Ishikawa (cell line): ENCODE data around the gene ZNF473.

Experiments used
- CEBPB ChIP-seq: IDR thresholded peaks from 2 replicates; pipeline ENCODE4 v1.6.1; 2012
- CREB1 ChIP-seq: IDR thresholded peaks from 2 replicates; pipeline ENCODE4 v1.6.1; 2012; ENCODE audit warnings: low read depth
- EGR1 ChIP-seq: IDR thresholded peaks from 2 replicates; pipeline ENCODE4 v1.6.1; 2012
- EP300 ChIP-seq: IDR thresholded peaks from 2 replicates; pipeline ENCODE4 v1.6.1; 2012; ENCODE audit warnings: borderline replicate concordance
- FOXM1 ChIP-seq: IDR thresholded peaks from 2 replicates; pipeline ENCODE4 v1.6.1; 2012; ENCODE audit warnings: low read depth, borderline replicate concordance
- NFIC ChIP-seq: IDR thresholded peaks from 2 replicates; pipeline ENCODE4 v1.6.1; 2012
- RAD21 ChIP-seq: IDR thresholded peaks from 2 replicates; pipeline ENCODE4 v1.6.1; 2012; ENCODE audit warnings: low read depth
- TAF1 ChIP-seq: IDR thresholded peaks from 2 replicates; pipeline ENCODE4 v1.6.1; 2012; ENCODE audit warnings: low read depth, mild to moderate bottlenecking
- TCF12 ChIP-seq: IDR thresholded peaks from 2 replicates; pipeline ENCODE4 v1.6.1; 2012; ENCODE audit warnings: low read depth
- TEAD4 ChIP-seq: IDR thresholded peaks from 2 replicates; pipeline ENCODE4 v1.6.1; 2012
- YY1 ChIP-seq: IDR thresholded peaks from 2 replicates; pipeline ENCODE4 v1.6.1; 2012; ENCODE audit warnings: low read depth
- ZBTB7A ChIP-seq: IDR thresholded peaks from 2 replicates; pipeline ENCODE4 v1.6.1; 2012; ENCODE audit warnings: low read depth
- TF ChIP-seq, protein P1 (sequence below): IDR thresholded peaks from 2 replicates; pipeline ENCODE4 v1.6.1; 2012
- TF ChIP-seq, protein P2 (sequence below): IDR thresholded peaks from 2 replicates; pipeline ENCODE4 v1.6.1; 2012
- TF ChIP-seq, protein P3 (sequence below): IDR thresholded peaks from 2 replicates; pipeline ENCODE4 v1.6.1; 2012; ENCODE audit warnings: low read depth, mild to moderate bottlenecking

ZNF473 gene

DNA sequence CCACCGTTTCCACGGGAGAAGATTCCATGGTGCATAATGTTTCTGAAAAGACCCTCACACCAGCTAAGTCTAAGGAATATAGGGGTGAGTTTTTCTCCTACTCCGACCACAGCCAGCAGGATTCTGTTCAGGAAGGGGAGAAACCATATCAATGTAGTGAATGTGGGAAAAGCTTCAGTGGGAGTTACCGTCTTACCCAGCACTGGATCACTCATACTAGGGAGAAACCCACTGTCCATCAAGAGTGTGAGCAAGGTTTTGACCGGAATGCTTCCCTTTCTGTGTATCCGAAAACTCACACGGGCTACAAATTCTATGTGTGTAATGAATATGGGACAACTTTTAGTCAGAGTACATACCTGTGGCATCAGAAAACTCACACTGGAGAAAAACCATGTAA lies 19.1 kb downstream of the ZNF473 start:
- TF ChIP-seq, protein P1, sequence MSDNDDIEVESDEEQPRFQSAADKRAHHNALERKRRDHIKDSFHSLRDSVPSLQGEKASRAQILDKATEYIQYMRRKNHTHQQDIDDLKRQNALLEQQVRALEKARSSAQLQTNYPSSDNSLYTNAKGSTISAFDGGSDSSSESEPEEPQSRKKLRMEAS = no peak
- no peak for TF ChIP-seq CEBPB
- TF ChIP-seq TEAD4 = no peak
- no peak for TF ChIP-seq NFIC
- no peak for TF ChIP-seq TCF12
- no peak for TF ChIP-seq YY1
- TF ChIP-seq ZBTB7A = no peak
- TF ChIP-seq FOXM1 = no peak
- no peak for TF ChIP-seq TAF1
- no peak for TF ChIP-seq RAD21
- TF ChIP-seq, protein P2, sequence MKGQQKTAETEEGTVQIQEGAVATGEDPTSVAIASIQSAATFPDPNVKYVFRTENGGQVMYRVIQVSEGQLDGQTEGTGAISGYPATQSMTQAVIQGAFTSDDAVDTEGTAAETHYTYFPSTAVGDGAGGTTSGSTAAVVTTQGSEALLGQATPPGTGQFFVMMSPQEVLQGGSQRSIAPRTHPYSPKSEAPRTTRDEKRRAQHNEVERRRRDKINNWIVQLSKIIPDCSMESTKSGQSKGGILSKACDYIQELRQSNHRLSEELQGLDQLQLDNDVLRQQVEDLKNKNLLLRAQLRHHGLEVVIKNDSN = no peak
- TF ChIP-seq EGR1 = no peak
- TF ChIP-seq, protein P3, sequence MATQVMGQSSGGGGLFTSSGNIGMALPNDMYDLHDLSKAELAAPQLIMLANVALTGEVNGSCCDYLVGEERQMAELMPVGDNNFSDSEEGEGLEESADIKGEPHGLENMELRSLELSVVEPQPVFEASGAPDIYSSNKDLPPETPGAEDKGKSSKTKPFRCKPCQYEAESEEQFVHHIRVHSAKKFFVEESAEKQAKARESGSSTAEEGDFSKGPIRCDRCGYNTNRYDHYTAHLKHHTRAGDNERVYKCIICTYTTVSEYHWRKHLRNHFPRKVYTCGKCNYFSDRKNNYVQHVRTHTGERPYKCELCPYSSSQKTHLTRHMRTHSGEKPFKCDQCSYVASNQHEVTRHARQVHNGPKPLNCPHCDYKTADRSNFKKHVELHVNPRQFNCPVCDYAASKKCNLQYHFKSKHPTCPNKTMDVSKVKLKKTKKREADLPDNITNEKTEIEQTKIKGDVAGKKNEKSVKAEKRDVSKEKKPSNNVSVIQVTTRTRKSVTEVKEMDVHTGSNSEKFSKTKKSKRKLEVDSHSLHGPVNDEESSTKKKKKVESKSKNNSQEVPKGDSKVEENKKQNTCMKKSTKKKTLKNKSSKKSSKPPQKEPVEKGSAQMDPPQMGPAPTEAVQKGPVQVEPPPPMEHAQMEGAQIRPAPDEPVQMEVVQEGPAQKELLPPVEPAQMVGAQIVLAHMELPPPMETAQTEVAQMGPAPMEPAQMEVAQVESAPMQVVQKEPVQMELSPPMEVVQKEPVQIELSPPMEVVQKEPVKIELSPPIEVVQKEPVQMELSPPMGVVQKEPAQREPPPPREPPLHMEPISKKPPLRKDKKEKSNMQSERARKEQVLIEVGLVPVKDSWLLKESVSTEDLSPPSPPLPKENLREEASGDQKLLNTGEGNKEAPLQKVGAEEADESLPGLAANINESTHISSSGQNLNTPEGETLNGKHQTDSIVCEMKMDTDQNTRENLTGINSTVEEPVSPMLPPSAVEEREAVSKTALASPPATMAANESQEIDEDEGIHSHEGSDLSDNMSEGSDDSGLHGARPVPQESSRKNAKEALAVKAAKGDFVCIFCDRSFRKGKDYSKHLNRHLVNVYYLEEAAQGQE = no peak
- no peak for TF ChIP-seq EP300
- TF ChIP-seq CREB1 = no peak

DNA sequence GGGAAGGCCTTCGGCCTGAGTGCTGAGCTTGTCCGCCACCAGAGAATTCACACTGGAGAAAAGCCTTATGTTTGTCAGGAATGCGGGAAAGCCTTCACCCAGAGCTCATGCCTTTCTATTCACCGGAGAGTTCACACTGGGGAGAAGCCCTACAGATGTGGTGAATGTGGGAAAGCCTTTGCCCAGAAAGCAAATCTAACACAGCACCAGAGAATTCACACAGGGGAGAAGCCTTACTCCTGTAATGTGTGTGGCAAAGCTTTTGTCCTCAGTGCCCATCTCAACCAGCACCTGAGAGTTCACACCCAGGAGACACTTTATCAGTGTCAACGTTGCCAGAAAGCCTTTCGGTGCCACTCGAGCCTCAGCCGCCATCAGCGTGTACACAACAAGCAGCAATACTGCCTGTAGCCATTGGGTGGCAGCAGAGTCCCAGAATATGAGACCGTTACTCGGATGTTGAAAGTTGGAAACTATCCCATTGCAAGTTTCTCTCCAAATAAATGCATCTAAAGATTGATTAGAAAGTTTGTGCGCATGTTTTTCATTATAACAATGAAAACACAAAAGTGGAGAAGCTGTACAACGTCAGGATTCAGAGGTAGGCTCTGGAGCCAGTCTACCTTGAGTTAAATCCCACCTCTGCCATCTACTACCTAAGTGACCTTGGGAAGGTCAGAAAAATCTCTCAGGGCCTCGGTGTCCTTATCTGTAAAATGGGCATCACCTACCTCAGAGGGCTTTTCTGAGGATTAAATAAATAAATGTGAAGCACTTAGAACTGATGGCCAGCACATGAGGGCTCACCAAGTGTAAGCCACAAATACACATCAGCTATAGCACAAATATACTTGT lies 21.1 kb downstream of the ZNF473 start:
- TF ChIP-seq EGR1 (no peak), RAD21 (peak; percentile 74)

DNA sequence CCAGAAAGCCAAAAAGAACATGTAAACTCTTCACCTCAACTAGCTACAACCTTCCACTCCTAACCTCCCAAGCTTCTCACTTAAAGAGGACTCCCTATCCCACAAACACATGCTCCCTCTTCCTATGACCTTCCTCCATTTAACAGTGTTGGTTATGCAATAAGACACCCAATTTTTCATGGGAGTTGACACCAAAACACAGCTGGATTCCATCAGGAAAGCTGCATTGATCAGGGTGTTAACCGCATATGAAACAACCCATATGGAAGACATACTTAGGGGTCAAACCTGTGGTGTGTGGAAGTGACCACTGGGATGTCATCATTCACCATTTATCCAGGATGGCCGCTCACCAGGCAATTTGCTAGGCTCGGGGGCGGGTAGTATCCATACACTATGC lies 21.9 kb downstream of the ZNF473 start:
- no peak for TF ChIP-seq FOXM1
- no peak for TF ChIP-seq EGR1
- no peak for TF ChIP-seq TEAD4
- no peak for TF ChIP-seq RAD21
- no peak for TF ChIP-seq TCF12
- no peak for TF ChIP-seq EP300
- TF ChIP-seq, protein P2 = no peak
- no peak for TF ChIP-seq YY1
- TF ChIP-seq, protein P1 = no peak
- no peak for TF ChIP-seq NFIC
- TF ChIP-seq, protein P3 = no peak
- TF ChIP-seq ZBTB7A = no peak
- no peak for TF ChIP-seq TAF1
- TF ChIP-seq CEBPB = no peak
- TF ChIP-seq CREB1 = no peak

DNA sequence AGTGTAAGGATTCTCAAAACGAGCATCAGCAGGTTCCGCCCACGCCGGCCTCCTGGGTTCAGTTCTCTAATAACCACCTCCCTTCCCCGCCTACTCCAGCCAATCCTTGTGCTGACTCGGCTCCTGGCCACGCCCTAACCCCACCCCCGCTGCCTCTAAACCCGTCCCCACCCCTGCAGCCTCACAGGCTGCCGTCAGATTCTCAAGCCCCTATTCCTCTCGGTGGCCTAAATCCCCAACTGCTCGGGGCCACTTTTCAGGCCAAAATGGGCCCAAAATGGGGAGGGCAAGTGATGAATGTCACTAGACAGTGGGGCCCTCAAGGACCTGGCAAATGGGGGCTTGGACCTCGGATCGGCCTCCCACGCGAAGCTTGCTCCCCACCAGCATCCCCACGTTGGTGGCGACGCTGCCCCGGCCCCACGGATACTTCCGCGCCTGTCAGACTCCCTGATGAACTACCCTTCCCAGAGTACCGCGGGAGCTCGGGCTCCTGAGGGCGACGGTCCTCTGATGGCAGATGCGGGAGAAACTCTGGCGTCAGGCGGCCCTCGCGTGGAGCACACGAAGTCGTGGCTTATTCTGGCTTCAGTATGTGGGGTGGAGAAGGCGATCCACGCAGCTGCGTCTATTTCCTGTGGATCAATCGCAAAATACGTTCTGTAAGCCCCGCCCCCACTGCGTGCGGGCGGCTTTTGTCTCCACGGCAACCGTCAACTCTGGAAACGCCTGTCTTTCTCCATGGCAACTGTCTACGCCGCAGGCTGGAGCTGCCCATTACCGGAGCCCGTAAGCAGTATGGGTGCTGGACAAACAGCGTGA lies 24.8 kb downstream of the ZNF473 start:
- TF ChIP-seq TEAD4 (no peak), EGR1 (peak; percentile 87)
- TF ChIP-seq, protein P1 = peak; percentile 61

DNA sequence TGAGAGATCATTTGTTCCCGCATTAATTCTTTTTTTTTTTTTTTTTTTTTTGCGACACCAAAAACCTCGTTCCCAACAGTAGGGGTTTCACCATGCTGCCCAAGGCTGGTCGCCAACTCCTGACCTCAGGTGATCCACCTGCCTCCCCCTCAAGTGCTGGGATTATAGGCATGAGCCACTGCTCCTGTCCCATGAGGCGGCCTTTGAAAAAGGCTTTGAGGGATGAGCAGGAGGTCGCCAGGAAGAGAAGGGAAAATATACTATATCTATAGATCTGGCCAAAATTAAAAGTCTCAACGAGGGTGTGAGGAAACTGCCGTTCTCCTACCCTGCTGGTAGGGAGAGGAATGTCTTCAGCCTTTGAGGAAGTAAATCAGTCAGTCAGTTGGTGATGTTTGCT lies 26.2 kb downstream of the ZNF473 start:
- TF ChIP-seq CREB1 = no peak
- TF ChIP-seq RAD21 = no peak
- TF ChIP-seq CEBPB = no peak
- no peak for TF ChIP-seq ZBTB7A
- TF ChIP-seq NFIC = no peak
- TF ChIP-seq, protein P3 = no peak
- TF ChIP-seq EGR1 = no peak
- TF ChIP-seq, protein P2 = no peak
- TF ChIP-seq TEAD4 = no peak
- TF ChIP-seq FOXM1 = no peak
- no peak for TF ChIP-seq TAF1
- TF ChIP-seq TCF12 = no peak
- no peak for TF ChIP-seq YY1
- TF ChIP-seq, protein P1 = no peak
- no peak for TF ChIP-seq EP300
